CD4-positive, alpha-beta T cell treated with Interleukin-6 for 4 hours (primary cell): ENCODE results near the gene FIGNL1.
A peak's percentile ranks its signal among the peaks of the same experiment; 100 is the strongest.

Experiments used
- DNase-seq: peaks from one replicate; pipeline ENCODE4 v3.0.0-alpha.2; 2020; ENCODE audit warnings: mixed read lengths

Gene FIGNL1

GRCh38 chr7:50426280-50427045 is 23.7 kb downstream of the FIGNL1 start:
- no peak for DNase-seq

GRCh38 chr7:50425318-50425717 is 24.8 kb downstream of the FIGNL1 start:
- no peak for DNase-seq

DNA sequence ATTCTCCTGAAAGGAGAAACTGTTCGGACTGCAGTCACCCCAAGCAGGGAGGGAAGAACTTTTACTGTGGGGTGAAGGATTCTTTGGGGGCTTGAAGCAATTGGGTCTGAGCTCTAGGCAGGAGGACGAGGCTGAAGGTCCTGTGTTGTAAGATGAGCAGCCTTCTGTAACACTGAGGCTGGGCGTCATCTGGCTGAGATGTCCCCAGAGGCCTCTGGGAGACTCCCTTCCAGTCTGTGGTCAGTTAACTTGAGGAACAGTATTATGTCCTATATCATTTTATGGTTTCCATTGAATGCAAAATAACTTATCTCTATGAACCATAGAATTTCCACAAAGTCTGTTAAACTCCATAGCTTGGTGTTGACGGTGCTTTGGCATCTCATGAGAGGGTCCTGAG is 26.3 kb downstream of the FIGNL1 start:
- no peak for DNase-seq

DNA sequence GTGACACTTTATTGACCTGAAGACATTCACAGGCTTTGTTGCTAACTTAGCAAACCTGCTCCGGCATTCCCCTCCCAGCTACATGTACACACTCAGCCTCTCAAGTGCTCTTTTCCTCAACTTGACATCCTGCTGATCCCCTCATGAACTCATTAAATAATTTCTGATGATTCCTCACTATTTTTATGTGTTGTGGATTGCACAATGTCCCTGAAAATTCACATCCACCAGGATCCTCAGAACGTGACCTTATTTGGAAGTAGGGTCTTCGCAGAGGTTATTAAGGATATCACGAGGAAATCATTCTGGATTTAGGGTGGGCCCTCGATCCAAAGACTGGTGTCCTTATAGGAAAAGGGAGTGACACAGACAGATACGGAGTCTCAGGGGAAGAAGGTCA is 27.3 kb downstream of the FIGNL1 start:
- DNase-seq, result no peak

GRCh38 chr7:50421043-50421442 is 29.1 kb downstream of the FIGNL1 start:
- DNase-seq, result no peak

GRCh38 chr7:50418526-50419290 is 31.4 kb downstream of the FIGNL1 start:
- DNase-seq, result no peak

- peak; percentile 81 for DNase-seq
Measured at GRCh38 chr7:50418086-50418515, 32.0 kb downstream of the FIGNL1 start.

GRCh38 chr7:50416527-50417182 is 33.5 kb downstream of the FIGNL1 start:
- DNase-seq, result no peak

- DNase-seq, result no peak
Measured at GRCh38 chr7:50415844-50416364, 34.2 kb downstream of the FIGNL1 start.

- DNase-seq, result no peak
Measured at GRCh38 chr7:50413561-50413960, 36.6 kb downstream of the FIGNL1 start.

- no peak for DNase-seq
Measured at GRCh38 chr7:50412973-50413372, 37.2 kb downstream of the FIGNL1 start.

DNA sequence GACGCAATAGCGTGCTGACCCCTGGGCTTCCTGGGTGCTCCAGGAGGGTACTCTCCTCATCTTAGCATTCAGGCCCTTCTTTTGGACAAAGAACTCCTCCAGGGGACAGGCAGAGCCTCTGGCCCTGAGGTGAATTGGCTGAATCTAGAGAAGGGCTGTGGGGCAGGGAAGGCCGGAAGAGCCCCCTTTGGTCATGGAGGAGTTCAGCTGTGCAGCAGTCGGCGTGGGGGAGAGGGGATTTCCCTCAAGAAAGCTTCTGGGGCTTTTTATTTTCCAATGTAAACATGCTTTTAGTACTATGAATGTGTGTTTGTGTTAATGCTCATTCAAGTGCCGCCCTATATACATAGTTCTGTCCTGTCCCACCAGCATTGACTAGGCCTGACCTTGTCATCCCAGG is 38.8 kb downstream of the FIGNL1 start:
- no peak for DNase-seq

- DNase-seq, result no peak
Measured at GRCh38 chr7:50409856-50410745, 40.0 kb downstream of the FIGNL1 start.

- DNase-seq, result no peak
Measured at GRCh38 chr7:50406935-50407334, 43.2 kb downstream of the FIGNL1 start.

DNA sequence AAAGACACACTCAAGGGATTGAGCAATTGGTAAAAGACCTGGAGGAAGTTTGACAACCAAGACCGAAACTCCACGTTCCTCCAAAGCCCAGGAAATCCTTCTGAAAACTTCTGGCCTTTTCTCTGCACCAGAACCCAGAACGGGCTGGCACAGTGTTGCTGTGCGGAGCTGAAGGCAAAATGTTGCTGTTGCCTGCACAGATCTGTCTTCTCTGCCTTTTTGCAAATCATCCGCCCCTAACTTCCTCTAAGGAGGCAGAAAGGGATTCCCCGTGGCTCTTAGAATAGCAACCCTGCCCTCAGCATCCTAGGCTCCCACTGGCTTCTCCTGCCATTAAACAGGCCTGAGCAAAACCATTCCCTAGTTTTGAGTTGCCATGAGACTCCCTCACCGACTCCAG is 44.9 kb downstream of the FIGNL1 start:
- DNase-seq, result no peak

- no peak for DNase-seq
Measured at GRCh38 chr7:50404392-50404791, 45.8 kb downstream of the FIGNL1 start.

GRCh38 chr7:50400114-50400513 is 50.0 kb downstream of the FIGNL1 start:
- no peak for DNase-seq

DNA sequence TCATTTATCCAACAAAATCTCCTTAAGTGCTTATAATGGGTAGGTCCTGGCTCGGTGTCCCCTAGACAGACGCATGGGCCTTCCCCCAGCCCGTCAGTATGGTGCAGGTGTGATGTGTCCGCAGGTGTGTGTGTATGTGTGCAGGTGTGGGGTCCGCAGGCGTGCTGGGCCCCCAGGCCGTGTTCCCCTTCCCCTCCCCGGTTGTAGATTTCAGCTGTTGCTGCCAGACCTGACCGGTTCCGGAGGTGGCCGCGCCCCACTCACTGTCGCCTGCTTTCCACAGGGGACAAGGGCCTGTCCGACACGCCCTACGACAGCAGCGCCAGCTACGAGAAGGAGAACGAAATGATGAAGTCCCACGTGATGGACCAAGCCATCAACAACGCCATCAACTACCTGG is 50.5 kb downstream of the FIGNL1 start:
- no peak for DNase-seq

GRCh38 chr7:50399206-50399605 is 50.9 kb downstream of the FIGNL1 start:
- no peak for DNase-seq

- no peak for DNase-seq
Measured at GRCh38 chr7:50397971-50398324, 52.2 kb downstream of the FIGNL1 start.

DNA sequence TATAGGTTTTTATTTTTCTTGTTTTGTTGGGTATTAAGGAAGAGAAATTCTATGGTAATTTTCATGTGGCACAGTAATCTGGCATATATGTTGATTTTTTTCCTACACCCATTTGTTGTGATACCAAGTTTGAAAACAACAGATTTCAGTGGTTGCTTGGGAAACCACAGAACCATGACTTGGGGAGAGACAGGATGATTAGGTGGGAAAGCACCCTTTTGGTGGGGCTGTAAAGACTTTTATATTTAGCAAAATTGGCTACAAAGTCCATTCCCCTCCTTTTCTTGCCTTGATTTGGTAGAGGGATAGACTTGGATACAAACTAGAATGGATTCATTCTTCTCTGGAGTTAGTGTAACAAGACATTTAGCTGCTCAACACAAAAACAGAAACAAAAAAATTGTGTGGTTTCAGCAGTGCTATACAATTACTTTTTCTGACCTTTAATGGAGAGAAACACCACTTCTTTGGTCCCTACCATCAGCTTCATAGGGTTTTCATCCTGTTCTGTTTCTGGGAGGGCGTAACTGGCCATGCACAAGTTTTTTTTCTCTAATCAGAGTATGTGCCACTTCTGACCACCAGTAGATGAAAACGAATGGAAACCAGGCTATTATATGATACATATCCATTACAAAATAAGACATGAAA is 52.7 kb downstream of the FIGNL1 start:
- no peak for DNase-seq

GRCh38 chr7:50396856-50397255 is 53.3 kb downstream of the FIGNL1 start:
- no peak for DNase-seq
